ENCODE data around the gene PCSK9.

DNA sequence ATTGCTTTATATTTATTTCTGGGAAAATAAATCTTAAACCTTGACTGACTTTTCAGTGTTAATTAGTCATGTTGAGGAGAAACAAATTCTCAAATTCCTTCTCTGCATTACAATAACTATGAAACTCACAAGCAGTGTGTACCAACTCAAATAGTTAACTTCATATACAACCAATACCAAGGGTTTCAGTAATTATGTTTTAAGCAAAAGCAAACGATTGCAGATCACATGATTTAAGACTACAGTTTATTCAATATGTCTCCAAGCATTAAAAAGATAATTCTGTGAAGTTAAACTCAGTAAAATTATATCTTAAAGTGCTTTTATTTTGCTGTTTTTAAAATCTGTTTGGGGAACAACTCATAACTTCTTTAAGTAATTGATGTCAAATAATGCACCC, 28.6 kb downstream of the PCSK9 start:
- TF ChIP-seq, protein P1, sequence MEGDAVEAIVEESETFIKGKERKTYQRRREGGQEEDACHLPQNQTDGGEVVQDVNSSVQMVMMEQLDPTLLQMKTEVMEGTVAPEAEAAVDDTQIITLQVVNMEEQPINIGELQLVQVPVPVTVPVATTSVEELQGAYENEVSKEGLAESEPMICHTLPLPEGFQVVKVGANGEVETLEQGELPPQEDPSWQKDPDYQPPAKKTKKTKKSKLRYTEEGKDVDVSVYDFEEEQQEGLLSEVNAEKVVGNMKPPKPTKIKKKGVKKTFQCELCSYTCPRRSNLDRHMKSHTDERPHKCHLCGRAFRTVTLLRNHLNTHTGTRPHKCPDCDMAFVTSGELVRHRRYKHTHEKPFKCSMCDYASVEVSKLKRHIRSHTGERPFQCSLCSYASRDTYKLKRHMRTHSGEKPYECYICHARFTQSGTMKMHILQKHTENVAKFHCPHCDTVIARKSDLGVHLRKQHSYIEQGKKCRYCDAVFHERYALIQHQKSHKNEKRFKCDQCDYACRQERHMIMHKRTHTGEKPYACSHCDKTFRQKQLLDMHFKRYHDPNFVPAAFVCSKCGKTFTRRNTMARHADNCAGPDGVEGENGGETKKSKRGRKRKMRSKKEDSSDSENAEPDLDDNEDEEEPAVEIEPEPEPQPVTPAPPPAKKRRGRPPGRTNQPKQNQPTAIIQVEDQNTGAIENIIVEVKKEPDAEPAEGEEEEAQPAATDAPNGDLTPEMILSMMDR (IDR thresholded peaks at IDR 0.05), result no peak
- no peak for TF ChIP-seq POLR2A (IDR thresholded peaks at IDR 0.05)

Data from heart left ventricle (tissue), 13 donors.